KG1 (cell line): ENCODE data around the gene SLC7A6.

ENCODE experiments used
- DNase-seq: peaks from one replicate; lab custom pipeline; 2025; lab: John Stamatoyannopoulos, UW

Gene SLC7A6

GRCh38 chr16:68346892-68347480 is 82.7 kb downstream of the SLC7A6 start:
- DNase-seq, result no peak

DNA sequence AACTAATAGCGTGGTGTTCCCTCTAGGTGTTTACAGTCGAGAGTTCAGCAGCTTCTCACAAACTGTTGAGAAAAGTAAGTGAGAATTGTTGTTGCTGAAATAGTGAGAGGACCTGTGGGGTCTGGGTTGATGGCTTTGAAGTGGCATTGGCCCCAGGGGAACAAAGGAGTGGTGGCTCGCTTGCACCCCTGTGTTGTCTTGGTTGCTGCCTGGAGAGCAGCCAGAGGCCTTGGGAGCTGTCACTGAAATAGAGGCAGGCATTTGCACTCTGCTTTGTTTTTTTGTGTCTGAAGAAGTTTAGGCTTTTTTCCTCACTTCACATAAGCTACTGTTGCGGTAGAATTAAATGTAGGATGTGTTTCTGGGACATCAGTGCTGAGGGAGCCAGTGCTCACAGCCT is 83.3 kb downstream of the SLC7A6 start:
- no peak for DNase-seq

GRCh38 chr16:68348639-68349445 is 84.5 kb downstream of the SLC7A6 start:
- DNase-seq, result no peak

DNA sequence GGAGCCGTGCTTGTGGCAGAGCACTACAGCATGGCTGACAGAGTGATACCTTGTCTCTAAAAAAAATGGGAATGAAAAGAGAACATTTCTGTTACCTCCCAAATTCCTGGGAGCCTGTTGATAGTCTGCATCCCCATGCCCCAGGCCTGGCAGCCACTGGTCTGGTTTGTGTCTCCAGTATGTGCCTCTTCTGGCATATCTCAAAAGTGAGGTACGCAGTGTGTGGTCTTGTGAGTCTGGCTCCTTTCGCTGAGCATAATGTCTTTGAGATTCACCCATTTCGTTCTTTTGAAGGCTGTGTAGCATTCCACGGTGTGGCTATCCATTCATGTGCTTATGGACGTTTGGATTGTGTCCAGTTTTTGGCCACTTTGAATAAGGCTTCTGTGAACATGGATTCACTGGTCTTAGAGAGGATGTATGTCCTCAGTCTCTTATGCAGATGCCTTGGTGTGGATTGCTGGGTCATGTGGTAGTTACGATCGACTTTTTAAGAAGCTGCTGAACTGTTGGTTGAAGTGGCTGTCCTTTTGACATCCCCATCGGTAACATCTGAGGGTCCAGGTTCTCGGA is 85.6 kb downstream of the SLC7A6 start:
- no peak for DNase-seq

- DNase-seq, result no peak
Observed at GRCh38 chr16:68350813-68351350, 86.6 kb downstream of the SLC7A6 start.
